GM12878 (cell line): Measurements from ENCODE around the gene FAM163B. TPM values are rescaled to one million over a fixed set of nuclear protein-coding genes. Genes with fewer than 3 reads are reported as not detected.

Experiments used
- ATAC-seq: fragments of 200-7000 bp; cut with Tn5 transposase; 3 replicates; pipeline ENCODE4 v1.9.1; 2020; ENCODE audit warnings: mild to moderate bottlenecking, moderate library complexity
- BruUV-seq: library from RNA; stranded (reverse); fragments of 400-500 nt; replicated peaks from 2 replicates; lab custom pipeline; 2021; lab: Mats Ljungman, UMichigan
- CTCF ChIA-PET: fragments of 300-600 bp; sonication (Branson Sonifier 250); formaldehyde crosslinking; extraction: SDS; loops from one replicate; lab custom pipeline; 2021; ENCODE audit warnings: inconsistent platforms; lab: Yijun Ruan, JAX
- POLR2A ChIA-PET: fragments of 350-600 bp; formaldehyde crosslinking; extraction: SDS; loops from one replicate; lab custom pipeline; 2021; ENCODE audit warnings: inconsistent platforms; lab: Charles Lee
- RAD21 ChIA-PET: fragments of 300-600 bp; sonication (Branson Sonifier 250); formaldehyde crosslinking; loops from one replicate; lab custom pipeline; 2023; ENCODE audit warnings: antibody characterized with exemption; ENCODE audit not compliant: unreplicated experiment; lab: Charles Lee
- SMC1A ChIA-PET: fragments of 300-600 bp; sonication (Branson Sonifier 250); formaldehyde crosslinking; loops from one replicate; lab custom pipeline; 2023; ENCODE audit not compliant: unreplicated experiment, uncharacterized antibody; lab: Charles Lee
- DNase-seq: peaks from one replicate; pipeline ENCODE4 v3.0.0-alpha.2; 2011; ENCODE audit warnings: low read depth, low spot score
- FAIRE-seq: peaks from 3 replicates; lab custom pipeline; 2011; peaks lifted over from hg19 to GRCh38; lab: Jason Lieb, UNC
- H2AFZ ChIP-seq: 2 replicates; pipeline ENCODE4 v1.6.0; 2011; ENCODE audit warnings: low read depth, low read length, control low read depth; ENCODE audit not compliant: control insufficient read depth
- H3K27ac ChIP-seq: 2 replicates; pipeline ENCODE4 v1.5.1; 2011; ENCODE audit warnings: control low read depth; ENCODE audit not compliant: control insufficient read depth, insufficient read depth
- H3K27me3 ChIP-seq, 2 experiments: replicated peaks in 1 of 2; 2 replicates each; pipeline versions ENCODE4 v1.6.0 to v1.6.1; 2011; ENCODE audit warnings: low read length in 1 of 2; ENCODE audit not compliant: control insufficient read depth in 2 of 2, insufficient read depth in 2 of 2
- H3K36me3 ChIP-seq, 2 experiments: 2 replicates each; pipeline ENCODE4 v1.5.1; 2011; ENCODE audit warnings: low read length in 1 of 2; ENCODE audit not compliant: control insufficient read depth in 2 of 2, insufficient read depth in 2 of 2
- H3K4me1 ChIP-seq: 2 replicates; pipeline ENCODE4 v1.6.1; 2011; ENCODE audit warnings: mild to moderate bottlenecking, low read length, moderate library complexity, mixed read lengths; ENCODE audit not compliant: control insufficient read depth, insufficient read depth
- H3K4me2 ChIP-seq: 2 replicates; pipeline ENCODE4 v1.6.0; 2011; ENCODE audit warnings: control low read depth; ENCODE audit not compliant: control insufficient read depth, insufficient read depth
- H3K4me3 ChIP-seq: fragments of 200-600 bp; sonication (generic); 2 replicates; pipeline ENCODE4 v1.5.1; 2016
- H3K79me2 ChIP-seq: 2 replicates; pipeline ENCODE4 v1.6.0; 2011; ENCODE audit warnings: low read length; ENCODE audit not compliant: control insufficient read depth, insufficient read depth
- H3K9ac ChIP-seq: 2 replicates; pipeline ENCODE4 v1.8.0; 2011; ENCODE audit warnings: low read length, control low read depth, mixed read lengths; ENCODE audit not compliant: control insufficient read depth, insufficient read depth
- H3K9me3 ChIP-seq: replicated peaks from 3 replicates; pipeline ENCODE4 v1.5.1; 2011; ENCODE audit warnings: mild to moderate bottlenecking, low read length; ENCODE audit not compliant: control insufficient read depth, insufficient read depth
- H4K20me1 ChIP-seq: 2 replicates; pipeline ENCODE4 v1.6.0; 2011; ENCODE audit not compliant: control insufficient read depth, insufficient read depth
- BHLHE40 ChIP-seq, 2 experiments: fragments of 450-650 bp in 1 of 2; IDR thresholded peaks; 2 replicates each; pipeline ENCODE4 v1.6.1; 2011 to 2017; ENCODE audit warnings: low read depth in 2 of 2, borderline replicate concordance in 1 of 2, improper control_type of control experiment in 1 of 2, low read length in 1 of 2, mild to moderate bottlenecking in 1 of 2
- CBX3 ChIP-seq: fragments of 200-600 bp; sonication (generic); IDR thresholded peaks from 2 replicates; pipeline ENCODE4 v1.6.1; 2016; ENCODE audit warnings: low read depth, borderline replicate concordance
- CHD1 ChIP-seq: IDR thresholded peaks from 2 replicates; pipeline ENCODE4 v1.6.1; 2012; ENCODE audit warnings: low read depth, low read length, improper control_type of control experiment
- IKZF2 ChIP-seq, 2 experiments: fragments of 450-650 bp; IDR thresholded peaks; 2 replicates each; pipeline ENCODE4 v1.6.1; 2017; ENCODE audit warnings: mild to moderate bottlenecking in 2 of 2, moderate library complexity in 2 of 2
- MEF2B ChIP-seq: fragments of 450-650 bp; IDR thresholded peaks from 2 replicates; pipeline ENCODE4 v1.6.1; 2018; ENCODE audit warnings: mild to moderate bottlenecking, moderate library complexity; ENCODE audit not compliant: partially characterized antibody, poor library complexity, severe bottlenecking
- MYB ChIP-seq: fragments of 150-350 bp; IDR thresholded peaks from 2 replicates; pipeline ENCODE4 v1.6.1; 2014; ENCODE audit warnings: mild to moderate bottlenecking, low read depth, low read length, borderline replicate concordance
- SIX5 ChIP-seq: IDR thresholded peaks from 2 replicates; pipeline ENCODE4 v1.6.1; 2011; ENCODE audit warnings: mild to moderate bottlenecking, low read depth, low read length, moderate library complexity; ENCODE audit not compliant: severe bottlenecking
- SREBF2 ChIP-seq: IDR thresholded peaks from 2 replicates; pipeline ENCODE4 v1.6.1; 2012; ENCODE audit warnings: mild to moderate bottlenecking, low read length
- TCF7 ChIP-seq: IDR thresholded peaks from 2 replicates; pipeline ENCODE4 v1.6.1; 2014; ENCODE audit warnings: antibody characterized with exemption, borderline replicate concordance
- ZNF622 ChIP-seq: fragments of 450-650 bp; IDR thresholded peaks from 2 replicates; pipeline ENCODE4 v1.6.1; 2017; ENCODE audit warnings: mild to moderate bottlenecking, inconsistent platforms
- WGBS: methylation state at CpG from one replicate; pipeline ENCODE4 v1.1.6; 2016; ENCODE audit warnings: low lambda C conversion rate; ENCODE audit not compliant: insufficient replicate concordance, insufficient coverage; ENCODE audit errors: missing lambda C conversion rate; 5-methylcytosine and 5-hydroxymethylcytosine counted together
- in situ Hi-C: fragments of 300-500 bp; cut with MboI; formaldehyde crosslinking; loops from 9 replicates; pipeline ENCODE4 v1.14.3; 2018; ENCODE audit warnings: mixed read lengths
- intact Hi-C: fragments of 100-400 bp; cut with micrococcal nuclease; formaldehyde crosslinking; loops from one replicate; pipeline ENCODE4 v1.14.2; 2022; ENCODE audit not compliant: unreplicated experiment
- polyA plus RNA-seq, 11 experiments: library from polyadenylated mRNA; depleted of rRNA in 4 of 11; unstranded in 6 of 11; stranded (reverse) in 5 of 11; fragments of >200 nt; fragmentation: Nextera tagmentation in 4 of 11; fragmentation: Illumina TruSeq in 1 of 11; extraction: Ambion mirVana in 4 of 11; extraction: Trizol in 1 of 11; gene quantifications; 1 replicate in 1 of 11; 2 replicates in 10 of 11; pipeline versions ENCODE4 v1.2.1 to v1.2.3, GENCODE V29; 2011 to 2016; ENCODE audit warnings: inconsistent platforms in 2 of 11, missing spikeins in 2 of 11, low read depth in 1 of 11
- total RNA-seq, 4 experiments: library from RNA; depleted of rRNA in 3 of 4; stranded (reverse); fragments of >200 nt in 3 of 4; fragmentation: Illumina TruSeq in 1 of 4; extraction: Trizol in 1 of 4; gene quantifications; 2 replicates each; pipeline versions ENCODE4 v1.2.1 to v1.2.3, GENCODE V29; 2013 to 2021
- TF ChIP-seq, protein P1 (sequence below): fragments of 450-650 bp; IDR thresholded peaks from 2 replicates; pipeline ENCODE4 v1.6.1; 2017; ENCODE audit warnings: antibody characterized with exemption, mild to moderate bottlenecking, moderate library complexity
- TF ChIP-seq, protein P2 (sequence below), 3 experiments: IDR thresholded peaks in 2 of 3; conservative IDR thresholded peaks in 1 of 3; 2 replicates each; pipeline ENCODE4 v1.5.1; 2011; ENCODE audit warnings: low read depth in 3 of 3, low read length in 3 of 3, mild to moderate bottlenecking in 3 of 3, control low read depth in 2 of 3, moderate library complexity in 2 of 3, inconsistent platforms in 1 of 3, mixed read lengths in 1 of 3; ENCODE audit not compliant: control insufficient read depth in 2 of 3, insufficient read depth in 1 of 3; ENCODE audit errors: extremely low read depth in 1 of 3

FAM163B gene
- total and polyA plus RNA-seq, 10 of the 15 experiments (the other 5 are each of a cell fraction or from before 2014, with no cell fraction given): not detected

DNA sequence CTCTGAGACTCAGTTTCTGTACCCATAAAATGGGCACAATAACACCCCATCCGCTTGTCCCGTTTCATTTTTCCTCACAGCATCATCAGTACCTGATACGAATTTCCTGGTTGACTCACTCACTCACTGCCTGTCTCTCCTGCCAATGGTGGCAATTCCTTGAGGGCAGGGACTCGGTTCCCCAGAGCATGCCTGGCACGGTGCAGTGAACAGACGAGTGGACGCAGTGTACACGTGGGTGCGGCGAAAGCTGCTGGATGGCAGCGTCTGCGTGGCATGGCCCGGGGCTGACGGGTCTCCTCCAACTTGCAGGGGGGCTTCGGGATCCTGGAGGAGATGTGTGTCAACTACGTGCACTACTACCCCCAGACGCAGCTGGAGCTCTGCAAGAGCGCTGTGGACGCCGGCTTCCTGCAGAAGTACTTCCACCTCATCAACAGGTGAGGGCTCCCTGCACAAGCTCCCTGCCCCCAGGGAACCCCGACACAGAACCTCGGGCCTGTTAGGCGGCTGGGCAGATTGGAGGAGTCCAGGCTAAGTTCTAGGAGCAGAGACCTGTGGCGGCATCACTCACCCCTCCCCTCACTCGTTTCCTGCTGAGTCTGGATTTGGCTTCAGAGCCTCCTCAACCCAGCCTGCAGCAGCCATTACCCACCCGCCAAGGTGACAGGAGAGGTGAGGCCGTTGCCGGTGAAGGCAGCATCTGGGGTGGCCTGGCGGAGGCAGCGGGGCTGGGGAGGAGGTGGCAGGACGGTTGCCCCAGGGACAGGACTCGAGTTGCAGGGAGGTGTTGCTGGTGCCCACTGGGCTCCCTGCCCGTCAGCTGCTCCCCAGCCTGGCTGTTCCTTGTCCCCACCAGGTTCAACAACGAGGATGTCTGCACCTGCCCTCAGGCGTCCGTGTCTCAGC, 47.3 kb upstream of the FAM163B start (continued):
- TF ChIP-seq, protein P1, sequence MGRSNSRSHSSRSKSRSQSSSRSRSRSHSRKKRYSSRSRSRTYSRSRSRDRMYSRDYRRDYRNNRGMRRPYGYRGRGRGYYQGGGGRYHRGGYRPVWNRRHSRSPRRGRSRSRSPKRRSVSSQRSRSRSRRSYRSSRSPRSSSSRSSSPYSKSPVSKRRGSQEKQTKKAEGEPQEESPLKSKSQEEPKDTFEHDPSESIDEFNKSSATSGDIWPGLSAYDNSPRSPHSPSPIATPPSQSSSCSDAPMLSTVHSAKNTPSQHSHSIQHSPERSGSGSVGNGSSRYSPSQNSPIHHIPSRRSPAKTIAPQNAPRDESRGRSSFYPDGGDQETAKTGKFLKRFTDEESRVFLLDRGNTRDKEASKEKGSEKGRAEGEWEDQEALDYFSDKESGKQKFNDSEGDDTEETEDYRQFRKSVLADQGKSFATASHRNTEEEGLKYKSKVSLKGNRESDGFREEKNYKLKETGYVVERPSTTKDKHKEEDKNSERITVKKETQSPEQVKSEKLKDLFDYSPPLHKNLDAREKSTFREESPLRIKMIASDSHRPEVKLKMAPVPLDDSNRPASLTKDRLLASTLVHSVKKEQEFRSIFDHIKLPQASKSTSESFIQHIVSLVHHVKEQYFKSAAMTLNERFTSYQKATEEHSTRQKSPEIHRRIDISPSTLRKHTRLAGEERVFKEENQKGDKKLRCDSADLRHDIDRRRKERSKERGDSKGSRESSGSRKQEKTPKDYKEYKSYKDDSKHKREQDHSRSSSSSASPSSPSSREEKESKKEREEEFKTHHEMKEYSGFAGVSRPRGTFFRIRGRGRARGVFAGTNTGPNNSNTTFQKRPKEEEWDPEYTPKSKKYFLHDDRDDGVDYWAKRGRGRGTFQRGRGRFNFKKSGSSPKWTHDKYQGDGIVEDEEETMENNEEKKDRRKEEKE: no peak
- no peak for TF ChIP-seq MYB
- TF ChIP-seq CBX3: no peak
- no peak for TF ChIP-seq SREBF2
- no peak for TF ChIP-seq TCF7
- TF ChIP-seq ZNF622: no peak
- no peak for TF ChIP-seq CHD1
- TF ChIP-seq BHLHE40 (IDR thresholded peaks at IDR 0.05; ENCODE audit: borderline replicate concordance in 1 of 2, low read depth in 2 of 2, low read length in 1 of 2): no peak

DNA sequence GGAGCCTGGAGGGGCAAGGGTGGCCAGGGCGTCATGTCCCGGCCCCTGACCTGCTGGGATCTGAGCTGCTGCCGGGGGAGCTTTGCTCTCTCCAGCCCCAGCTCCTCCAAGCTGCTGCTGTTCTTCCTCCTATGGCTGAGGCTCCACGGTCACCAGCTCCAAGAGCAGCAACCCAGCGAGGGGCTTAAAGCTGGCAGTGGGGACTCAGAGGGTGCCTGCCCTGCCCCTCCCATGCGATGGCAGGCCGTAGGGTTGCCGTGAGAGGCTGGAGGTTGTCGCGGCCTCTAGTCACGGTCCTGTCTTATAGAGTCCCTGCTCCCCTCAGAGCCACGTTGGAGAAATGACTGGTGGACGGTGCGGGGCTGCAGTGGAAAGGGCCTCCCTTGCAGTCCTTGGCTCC, 46.5 kb upstream of the FAM163B start:
- Histone ChIP-seq H4K20me1 (no peaks in the 10 kb centered on the region), H3K36me3 (no peaks in the 10 kb centered on the region), H3K4me3 (no peak overlapping the region), H3K9ac (no peak overlapping the region), H3K4me1 (no peaks in the 10 kb centered on the region), H3K4me2 (no peak overlapping the region), H2AFZ (no peak overlapping the region)
- intact Hi-C loops (no loop called here), in situ Hi-C loops (no loop called here)
- no TSS peak for BruUV-seq
- no peak for DNase-seq
- FAIRE-seq: no peak
- RAD21 ChIA-PET: no interaction called here
- TF ChIP-seq MEF2B: no peak
- TF ChIP-seq IKZF2 (IDR thresholded peaks at IDR 0.05): no peak
- TF ChIP-seq TCF7: no peak
- no peak for TF ChIP-seq SIX5
- TF ChIP-seq, protein P2, sequence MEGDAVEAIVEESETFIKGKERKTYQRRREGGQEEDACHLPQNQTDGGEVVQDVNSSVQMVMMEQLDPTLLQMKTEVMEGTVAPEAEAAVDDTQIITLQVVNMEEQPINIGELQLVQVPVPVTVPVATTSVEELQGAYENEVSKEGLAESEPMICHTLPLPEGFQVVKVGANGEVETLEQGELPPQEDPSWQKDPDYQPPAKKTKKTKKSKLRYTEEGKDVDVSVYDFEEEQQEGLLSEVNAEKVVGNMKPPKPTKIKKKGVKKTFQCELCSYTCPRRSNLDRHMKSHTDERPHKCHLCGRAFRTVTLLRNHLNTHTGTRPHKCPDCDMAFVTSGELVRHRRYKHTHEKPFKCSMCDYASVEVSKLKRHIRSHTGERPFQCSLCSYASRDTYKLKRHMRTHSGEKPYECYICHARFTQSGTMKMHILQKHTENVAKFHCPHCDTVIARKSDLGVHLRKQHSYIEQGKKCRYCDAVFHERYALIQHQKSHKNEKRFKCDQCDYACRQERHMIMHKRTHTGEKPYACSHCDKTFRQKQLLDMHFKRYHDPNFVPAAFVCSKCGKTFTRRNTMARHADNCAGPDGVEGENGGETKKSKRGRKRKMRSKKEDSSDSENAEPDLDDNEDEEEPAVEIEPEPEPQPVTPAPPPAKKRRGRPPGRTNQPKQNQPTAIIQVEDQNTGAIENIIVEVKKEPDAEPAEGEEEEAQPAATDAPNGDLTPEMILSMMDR (IDR thresholded peaks at IDR 0.05 in 2 of 3, conservative IDR thresholded peaks at IDR 0.05 in 1 of 3; ENCODE audit: control insufficient read depth in 2 of 3, extremely low read depth in 1 of 3, insufficient read depth in 1 of 3, low read depth in 3 of 3, low read length in 3 of 3): no peak
- TF ChIP-seq, all 136 proteins: peak for 0
- H3K9me3 ChIP-seq: no peaks in the 10 kb centered on the region
- ChIA-PET CTCF (no interaction called here), POLR2A (no interaction called here), SMC1A (no interaction called here)
- H3K27ac ChIP-seq: no peak overlapping the region
- peaks cover 7 to 13% of the 10 kb centered on the region in 2 experiments; a peak in 3 of 4 replicates for H3K27me3 ChIP-seq
- no peaks in the 10 kb centered on the region for H3K79me2 ChIP-seq
- ATAC-seq: no peak
- WGBS: 27% methylated on average over 14 of the region's 14 CpGs
